ENCODE measurements around the gene AUTS2.

DNA sequence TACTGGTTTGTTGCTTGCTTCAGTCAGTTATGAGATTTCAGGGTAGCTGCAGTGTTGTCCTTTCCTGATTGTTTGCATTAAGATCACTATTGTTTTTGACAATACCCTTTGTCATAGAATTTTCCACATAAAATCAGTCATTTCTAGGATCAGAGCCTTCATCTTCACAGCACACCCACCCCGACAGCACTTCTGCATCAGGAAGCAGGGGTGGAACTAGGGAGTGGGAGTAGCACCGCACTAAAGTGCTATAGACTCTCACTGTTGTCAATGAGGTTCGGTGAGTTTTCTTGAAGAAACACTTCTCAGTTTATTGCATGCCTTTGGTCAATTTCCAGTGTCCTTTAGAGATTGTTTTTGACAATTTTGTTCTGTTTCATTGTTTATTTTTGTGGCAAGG, 632.5 kb downstream of the AUTS2 start:
- no peak for TF ChIP-seq EZH2phosphoT487 (IDR thresholded peaks at IDR 0.05; ENCODE audit: borderline replicate concordance)
- TF ChIP-seq, protein P1, sequence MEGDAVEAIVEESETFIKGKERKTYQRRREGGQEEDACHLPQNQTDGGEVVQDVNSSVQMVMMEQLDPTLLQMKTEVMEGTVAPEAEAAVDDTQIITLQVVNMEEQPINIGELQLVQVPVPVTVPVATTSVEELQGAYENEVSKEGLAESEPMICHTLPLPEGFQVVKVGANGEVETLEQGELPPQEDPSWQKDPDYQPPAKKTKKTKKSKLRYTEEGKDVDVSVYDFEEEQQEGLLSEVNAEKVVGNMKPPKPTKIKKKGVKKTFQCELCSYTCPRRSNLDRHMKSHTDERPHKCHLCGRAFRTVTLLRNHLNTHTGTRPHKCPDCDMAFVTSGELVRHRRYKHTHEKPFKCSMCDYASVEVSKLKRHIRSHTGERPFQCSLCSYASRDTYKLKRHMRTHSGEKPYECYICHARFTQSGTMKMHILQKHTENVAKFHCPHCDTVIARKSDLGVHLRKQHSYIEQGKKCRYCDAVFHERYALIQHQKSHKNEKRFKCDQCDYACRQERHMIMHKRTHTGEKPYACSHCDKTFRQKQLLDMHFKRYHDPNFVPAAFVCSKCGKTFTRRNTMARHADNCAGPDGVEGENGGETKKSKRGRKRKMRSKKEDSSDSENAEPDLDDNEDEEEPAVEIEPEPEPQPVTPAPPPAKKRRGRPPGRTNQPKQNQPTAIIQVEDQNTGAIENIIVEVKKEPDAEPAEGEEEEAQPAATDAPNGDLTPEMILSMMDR (conservative IDR thresholded peaks at IDR 0.05; ENCODE audit: low read length): no peak
